OCI-LY7 (cell line): ENCODE results near the gene TPO. TPM values are rescaled to one million over a fixed set of nuclear protein-coding genes. Genes with fewer than 3 reads are reported as not detected.

Experiments used
- BruUV-seq: library from RNA; stranded (reverse); fragments of 400-500 nt; replicated peaks from 2 replicates; lab custom pipeline; 2021; lab: Mats Ljungman, UMichigan
- CTCF ChIA-PET: fragments of 300-600 bp; sonication (Branson Sonifier 250); formaldehyde crosslinking; loops from one replicate; lab custom pipeline; 2022; ENCODE audit warnings: antibody characterized with exemption; ENCODE audit not compliant: unreplicated experiment; lab: Charles Lee
- POLR2A ChIA-PET: fragments of 300-600 bp; sonication (Branson Sonifier 250); formaldehyde crosslinking; loops from one replicate; lab custom pipeline; 2022; ENCODE audit warnings: antibody characterized with exemption; lab: Charles Lee
- DNase-seq: peaks from one replicate; pipeline ENCODE4 v3.0.0-alpha.2; 2015; ENCODE audit warnings: low spot score
- H2AFZ ChIP-seq: fragments of 200-600 bp; sonication (generic), shearing (Covaris generic); 2 replicates; pipeline ENCODE4 v1.6.1; 2014; ENCODE audit warnings: mild to moderate bottlenecking, antibody characterized with exemption, low read length, moderate library complexity
- H3K27ac ChIP-seq: fragments of 200-600 bp; sonication (generic); 2 replicates; pipeline ENCODE4 v1.5.1; 2014; ENCODE audit warnings: mixed run types, low read depth, mild to moderate bottlenecking, moderate library complexity, low read length, inconsistent platforms; ENCODE audit not compliant: poor library complexity, severe bottlenecking
- H3K36me3 ChIP-seq: fragments of 200-600 bp; sonication (generic); 2 replicates; pipeline ENCODE4 v1.6.1; 2014; ENCODE audit warnings: mild to moderate bottlenecking, antibody characterized with exemption, low read length, moderate library complexity, mixed read lengths; ENCODE audit not compliant: insufficient read depth
- H3K4me1 ChIP-seq: fragments of 200-600 bp; sonication (generic); 2 replicates; pipeline ENCODE4 v1.5.1; 2014; ENCODE audit warnings: mild to moderate bottlenecking, low read length; ENCODE audit not compliant: insufficient read depth, poor library complexity, severe bottlenecking
- H3K4me2 ChIP-seq: fragments of 200-600 bp; sonication (generic); 2 replicates; pipeline ENCODE4 v1.6.1; 2014; ENCODE audit warnings: mild to moderate bottlenecking, low read length
- H3K4me3 ChIP-seq: fragments of 200-600 bp; sonication (generic); 2 replicates; pipeline ENCODE4 v1.5.1; 2014; ENCODE audit warnings: mild to moderate bottlenecking, low read depth, low read length; ENCODE audit not compliant: poor library complexity, severe bottlenecking
- H3K79me2 ChIP-seq: fragments of 200-600 bp; sonication (generic); 2 replicates; pipeline ENCODE4 v1.6.1; 2016; ENCODE audit warnings: low read depth, mild to moderate bottlenecking, low read length, moderate library complexity, mixed read lengths; ENCODE audit not compliant: insufficient read depth
- H3K9me2 ChIP-seq: fragments of 200-600 bp; sonication (generic); 2 replicates; pipeline ENCODE4 v1.6.1; 2016; ENCODE audit warnings: mild to moderate bottlenecking, low read length, mixed read lengths; ENCODE audit not compliant: insufficient read depth
- H3K9me3 ChIP-seq: fragments of 200-600 bp; sonication (generic); 2 replicates; pipeline ENCODE4 v1.6.1; 2014; ENCODE audit warnings: mild to moderate bottlenecking, mixed run types, low read length, mixed read lengths
- H4K20me1 ChIP-seq: fragments of 200-600 bp; sonication (generic); 2 replicates; pipeline ENCODE4 v1.6.1; 2014; ENCODE audit warnings: mild to moderate bottlenecking, antibody characterized with exemption, low read length, moderate library complexity, mixed read lengths; ENCODE audit not compliant: insufficient read depth
- CTCF ChIP-seq: fragments of 200-600 bp; sonication (generic); conservative IDR thresholded peaks from 2 replicates; pipeline ENCODE4 v1.5.1; 2014; ENCODE audit warnings: mild to moderate bottlenecking, antibody characterized with exemption, low read length, moderate library complexity, mixed read lengths
- EZH2phosphoT487 ChIP-seq: fragments of 200-600 bp; sonication (generic); IDR thresholded peaks from 2 replicates; pipeline ENCODE4 v1.6.1; 2018; ENCODE audit warnings: low read depth, borderline replicate concordance, mild to moderate bottlenecking, mixed run types, antibody characterized with exemption, low read length, moderate library complexity, mixed read lengths
- intact Hi-C: fragments of 100-400 bp; cut with micrococcal nuclease; formaldehyde crosslinking; loops from one replicate; pipeline ENCODE4 v1.10.0; 2022; ENCODE audit not compliant: unreplicated experiment
- total RNA-seq, 2 experiments: library from RNA; depleted of rRNA in 1 of 2; stranded (reverse); fragments of >200 nt in 1 of 2; shearing (Covaris generic) in 1 of 2; gene quantifications; 2 replicates each; pipeline ENCODE4 v1.2.3, GENCODE V29; 2014 to 2022

The TPO gene
- total RNA-seq, 2 experiments from 2014 or later, result not detected

- Histone ChIP-seq H3K4me1 (no peaks in the 10 kb centered on the region), H3K27ac (no peak overlapping the region), H3K79me2 (no peaks in the 10 kb centered on the region), H3K4me3 (no peak overlapping the region), H3K9me2 (no peaks in the 10 kb centered on the region), H2AFZ (no peak overlapping the region), H3K9me3 (no peaks in the 10 kb centered on the region), H3K4me2 (no peak overlapping the region), H4K20me1 (no peaks in the 10 kb centered on the region), H3K36me3 (no peaks in the 10 kb centered on the region)
- intact Hi-C loops, result no loop called here
- POLR2A ChIA-PET, result interaction anchor here (0.5 kb wide), 1 partner anchor 560 kb away, joined by 3 read pairs; no protein-coding TSS in a partner anchor
- no peak for TF ChIP-seq CTCF
- no peak for TF ChIP-seq EZH2phosphoT487
- DNase-seq, result no peak
- BruUV-seq, result no TSS peak
- CTCF ChIA-PET, result no interaction called here
These were observed 24.3 kb downstream of the TPO start for GRCh38 chr2:1437537-1437936.

- Histone ChIP-seq H3K9me2 (no peaks in the 10 kb centered on the region), H3K79me2 (no peaks in the 10 kb centered on the region), H4K20me1 (no peaks in the 10 kb centered on the region), H3K9me3 (no peaks in the 10 kb centered on the region), H3K36me3 (no peaks in the 10 kb centered on the region), H3K4me1 (no peaks in the 10 kb centered on the region), H2AFZ (no peak overlapping the region), H3K4me2 (no peak overlapping the region), H3K4me3 (no peak overlapping the region), H3K27ac (no peak overlapping the region)
- TF ChIP-seq EZH2phosphoT487, result no peak
- no peak for TF ChIP-seq CTCF
- ChIA-PET POLR2A (no interaction called here), CTCF (no interaction called here)
- BruUV-seq, result no TSS peak
- DNase-seq, result no peak
- intact Hi-C loops, result no loop called here
These were observed 25.7 kb downstream of the TPO start for GRCh38 chr2:1438972-1439371.

- ChIA-PET POLR2A (interaction anchor here (0.6 kb wide), 1 partner anchor 702 kb away, joined by 3 read pairs; no protein-coding TSS in a partner anchor), CTCF (no interaction called here)
- Histone ChIP-seq H3K9me3 (no peaks in the 10 kb centered on the region), H4K20me1 (no peaks in the 10 kb centered on the region), H3K4me3 (no peak overlapping the region), H3K9me2 (no peaks in the 10 kb centered on the region), H3K4me1 (no peaks in the 10 kb centered on the region), H3K27ac (no peak overlapping the region), H3K79me2 (no peaks in the 10 kb centered on the region), H3K4me2 (no peak overlapping the region), H3K36me3 (no peaks in the 10 kb centered on the region), H2AFZ (no peak overlapping the region)
- DNase-seq, result no peak
- intact Hi-C loops, result no loop called here
- TF ChIP-seq CTCF (no peak), EZH2phosphoT487 (no peak)
- BruUV-seq, result no TSS peak
These were observed 27.3 kb downstream of the TPO start for GRCh38 chr2:1440581-1440980.
